PC-9 (cell line): ENCODE results near the gene TRIM66. TPM values are rescaled to one million over a fixed set of nuclear protein-coding genes. Genes with fewer than 3 reads are reported as not detected.

Experiments used
- BruUV-seq: library from RNA; stranded (reverse); fragments of 400-500 nt; replicated peaks from 2 replicates; lab custom pipeline; 2021; lab: Mats Ljungman, UMichigan
- CTCF ChIA-PET: fragments of 300-600 bp; sonication (Branson Sonifier 250); formaldehyde crosslinking; loops from one replicate; lab custom pipeline; 2022; ENCODE audit warnings: antibody characterized with exemption; lab: Charles Lee
- POLR2A ChIA-PET: fragments of 300-600 bp; sonication (Branson Sonifier 250); formaldehyde crosslinking; loops from one replicate; lab custom pipeline; 2022; ENCODE audit warnings: antibody characterized with exemption; ENCODE audit not compliant: unreplicated experiment; lab: Charles Lee
- DNase-seq, 2 experiments: peaks; one replicate each; pipeline versions ENCODE4 v3.0.0 to v3.0.0-alpha.2; 2015 to 2022; ENCODE audit warnings: mixed read lengths in 1 of 2
- H2AFZ ChIP-seq: fragments of 200-600 bp; sonication (generic); 2 replicates; pipeline ENCODE4 v1.8.1; 2017; ENCODE audit warnings: antibody characterized with exemption
- H3F3A ChIP-seq: fragments of 200-600 bp; sonication (generic); 2 replicates; pipeline ENCODE4 v1.8.1; 2017; ENCODE audit warnings: antibody characterized with exemption, mild to moderate bottlenecking, low read depth; ENCODE audit not compliant: insufficient read depth
- H3K27ac ChIP-seq: fragments of 200-600 bp; sonication (generic); 2 replicates; pipeline ENCODE4 v1.6.1; 2016; ENCODE audit warnings: mixed run types
- H3K27me3 ChIP-seq: fragments of 200-600 bp; sonication (generic); 2 replicates; pipeline ENCODE4 v1.6.1; 2016; ENCODE audit warnings: low read depth, mixed run types; ENCODE audit not compliant: insufficient read depth
- H3K36me3 ChIP-seq: fragments of 200-600 bp; sonication (generic); 2 replicates; pipeline ENCODE4 v1.6.1; 2016; ENCODE audit warnings: low read depth, mixed run types
- H3K4me1 ChIP-seq: fragments of 200-600 bp; sonication (generic); replicated peaks from 2 replicates; pipeline ENCODE4 v1.6.1; 2016; ENCODE audit warnings: mixed run types; ENCODE audit not compliant: insufficient read depth
- H3K4me2 ChIP-seq: fragments of 200-600 bp; sonication (generic); 2 replicates; pipeline ENCODE4 v1.6.1; 2017; ENCODE audit warnings: mixed run types
- H3K4me3 ChIP-seq: fragments of 200-600 bp; sonication (generic); 2 replicates; pipeline ENCODE4 v1.6.1; 2016; ENCODE audit warnings: mixed run types
- H3K79me2 ChIP-seq: fragments of 200-600 bp; sonication (generic); 2 replicates; pipeline ENCODE4 v1.6.1; 2017; ENCODE audit warnings: low read depth, mixed run types
- H3K9me2 ChIP-seq: fragments of 200-600 bp; sonication (generic); 2 replicates; pipeline ENCODE4 v1.8.1; 2017; ENCODE audit warnings: mild to moderate bottlenecking; ENCODE audit not compliant: insufficient read depth
- H3K9me3 ChIP-seq: fragments of 200-600 bp; sonication (generic); 2 replicates; pipeline ENCODE4 v1.8.1; 2016; ENCODE audit warnings: low read depth; ENCODE audit not compliant: insufficient read depth
- H4K20me1 ChIP-seq: fragments of 200-600 bp; sonication (generic); 2 replicates; pipeline ENCODE4 v1.8.1; 2017; ENCODE audit not compliant: insufficient read depth
- CTCF ChIP-seq: fragments of 200-600 bp; sonication (generic); conservative IDR thresholded peaks from 2 replicates; pipeline ENCODE4 v1.6.1; 2017; ENCODE audit warnings: mixed run types, antibody characterized with exemption, mild to moderate bottlenecking, moderate library complexity
- EZH2 ChIP-seq: fragments of 200-600 bp; sonication (generic); IDR thresholded peaks from 2 replicates; pipeline ENCODE4 v1.8.0; 2017; ENCODE audit warnings: antibody characterized with exemption, low read depth
- intact Hi-C: fragments of 100-400 bp; cut with micrococcal nuclease; formaldehyde crosslinking; loops from one replicate; pipeline ENCODE4 v1.10.0; 2022; ENCODE audit not compliant: unreplicated experiment
- total RNA-seq: library from RNA; stranded (reverse); gene quantifications from 2 replicates; pipeline ENCODE4 v1.2.3, GENCODE V29; 2021

TRIM66 gene
- total RNA-seq, 1 experiment from 2014 or later = 17.0 TPM

GRCh38 chr11:8601376-8602133, 80.9 kb downstream of the TRIM66 start:
- no peaks in the 10 kb centered on the region for H3K79me2 ChIP-seq
- TF ChIP-seq CTCF (no peak), EZH2 (no peak)
- H3K36me3 ChIP-seq = no peaks in the 10 kb centered on the region
- no peak overlapping the region for H3K27ac ChIP-seq
- H2AFZ ChIP-seq = no peak overlapping the region
- no peak overlapping the region for H3K4me2 ChIP-seq
- ChIA-PET POLR2A (no interaction called here), CTCF (no interaction called here)
- H3F3A ChIP-seq = peaks cover 10% of the 10 kb centered on the region; the same call in 1 of the 2 replicates
- H3K9me2 ChIP-seq = no peaks in the 10 kb centered on the region
- no peaks in the 10 kb centered on the region for H3K27me3 ChIP-seq
- H3K9me3 ChIP-seq = no peaks in the 10 kb centered on the region
- H3K4me1 ChIP-seq = peaks cover 12% of the 10 kb centered on the region; the same call in 1 of the 2 replicates
- no peak for DNase-seq
- BruUV-seq = no TSS peak
- H4K20me1 ChIP-seq = no peaks in the 10 kb centered on the region
- intact Hi-C loops = no loop called here
- no peak overlapping the region for H3K4me3 ChIP-seq

GRCh38 chr11:8598506-8598905, 84.0 kb downstream of the TRIM66 start:
- intact Hi-C loops = no loop called here
- no peak for DNase-seq
- H3K9me3 ChIP-seq = no peaks in the 10 kb centered on the region
- H3K9me2 ChIP-seq = no peaks in the 10 kb centered on the region
- TF ChIP-seq CTCF (no peak), EZH2 (no peak)
- H3K4me3 ChIP-seq = no peak overlapping the region
- no peak overlapping the region for H3K4me2 ChIP-seq
- H2AFZ ChIP-seq = no peak overlapping the region
- H3K79me2 ChIP-seq = no peaks in the 10 kb centered on the region
- no peak overlapping the region for H3K27ac ChIP-seq
- H3K27me3 ChIP-seq = no peaks in the 10 kb centered on the region
- no peaks in the 10 kb centered on the region for H3K4me1 ChIP-seq
- no peaks in the 10 kb centered on the region for H4K20me1 ChIP-seq
- CTCF ChIA-PET = no interaction called here
- peaks cover under 1% of the 10 kb centered on the region; the same call in 1 of the 2 replicates for H3F3A ChIP-seq
- no TSS peak for BruUV-seq
- H3K36me3 ChIP-seq = no peaks in the 10 kb centered on the region
- POLR2A ChIA-PET = no interaction called here

- intact Hi-C loops = no loop called here
These were observed 85.3 kb downstream of the TRIM66 start for GRCh38 chr11:8597182-8597581.

More at GRCh38 chr11:8597182-8597581, 85.3 kb downstream of the TRIM66 start:
- ChIA-PET POLR2A (no interaction called here), CTCF (no interaction called here)
- Histone ChIP-seq H3K4me2 (no peak overlapping the region), H2AFZ (no peak overlapping the region), H3K9me2 (no peaks in the 10 kb centered on the region), H3K4me1 (no peaks in the 10 kb centered on the region), H3F3A (no peaks in the 10 kb centered on the region), H3K4me3 (no peak overlapping the region), H3K27me3 (no peaks in the 10 kb centered on the region), H3K9me3 (no peaks in the 10 kb centered on the region), H3K36me3 (no peaks in the 10 kb centered on the region), H4K20me1 (no peaks in the 10 kb centered on the region), H3K79me2 (no peaks in the 10 kb centered on the region), H3K27ac (no peak overlapping the region)
- DNase-seq = peak in 1 of 2 experiments; percentile 57
- no peak for TF ChIP-seq EZH2
- TF ChIP-seq CTCF = no peak
- BruUV-seq = no TSS peak
